K562 (cell line): ENCODE results near the gene TMEM53. TPM values are rescaled to one million over a fixed set of nuclear protein-coding genes. Genes with fewer than 3 reads are reported as not detected.

ENCODE experiments used
- BACH1 ChIP-seq: fragments of 200-800 bp; sonication (Bioruptor generic); IDR thresholded peaks from 2 replicates; pipeline ENCODE4 v1.6.1; 2016; ENCODE audit warnings: missing genetic modification characterization, missing compliant biosample characterization
- CBFA2T3 ChIP-seq: fragments of 450-650 bp; IDR thresholded peaks from 2 replicates; pipeline ENCODE4 v1.6.1; 2017
- E2F1 ChIP-seq: sonication (generic); formaldehyde crosslinking; IDR thresholded peaks from 2 replicates; pipeline ENCODE4 v1.8.1; 2023; ENCODE audit warnings: mild to moderate bottlenecking, missing genetic modification reagents, moderate library complexity
- ESRRA ChIP-seq: fragments of 450-650 bp; IDR thresholded peaks from 2 replicates; pipeline ENCODE4 v1.6.1; 2014; ENCODE audit warnings: low read depth, mild to moderate bottlenecking, moderate library complexity, borderline replicate concordance
- ETV6 ChIP-seq, 3 experiments: fragments of 150-350 bp in 1 of 3; sonication (generic) in 1 of 3; formaldehyde crosslinking in 1 of 3; IDR thresholded peaks; 2 replicates each; pipeline versions ENCODE4 v1.6.1 to v1.8.0; 2014 to 2022; ENCODE audit warnings: borderline replicate concordance in 2 of 3, low read depth in 2 of 3, antibody characterized with exemption in 1 of 3, low read length in 1 of 3, mild to moderate bottlenecking in 1 of 3, missing genetic modification reagents in 1 of 3
- FOXO4 ChIP-seq: fragments of 450-650 bp; formaldehyde crosslinking; IDR thresholded peaks from 2 replicates; pipeline ENCODE4 v1.4.0; 2020; ENCODE audit warnings: mild to moderate bottlenecking, moderate library complexity
- HDAC3 ChIP-seq: fragments of 450-650 bp; IDR thresholded peaks from 2 replicates; pipeline ENCODE4 v1.6.1; 2018; ENCODE audit warnings: borderline replicate concordance, mild to moderate bottlenecking, moderate library complexity; ENCODE audit not compliant: partially characterized antibody
- HMBOX1 ChIP-seq: sonication (generic); IDR thresholded peaks from 2 replicates; pipeline ENCODE4 v1.6.1; 2016
- LCOR ChIP-seq: sonication (generic); formaldehyde crosslinking; IDR thresholded peaks from 2 replicates; pipeline ENCODE4 v1.8.0; 2022; ENCODE audit warnings: mild to moderate bottlenecking, missing genetic modification reagents
- NR2C2 ChIP-seq, 2 experiments: fragments of 200-800 bp in 1 of 2; sonication (Bioruptor generic) in 1 of 2; sonication (generic) in 1 of 2; formaldehyde crosslinking in 1 of 2; IDR thresholded peaks; 2 replicates each; pipeline versions ENCODE4 v1.6.1 to v1.8.0; 2016 to 2022; ENCODE audit warnings: mild to moderate bottlenecking in 1 of 2, missing compliant biosample characterization in 1 of 2, missing genetic modification characterization in 1 of 2, missing genetic modification reagents in 1 of 2
- POLR2H ChIP-seq: IDR thresholded peaks from 2 replicates; pipeline ENCODE4 v1.6.1; 2016; ENCODE audit warnings: missing genetic modification characterization, low read depth, mild to moderate bottlenecking, control low read depth, missing compliant biosample characterization, moderate library complexity
- RBM34 ChIP-seq: fragments of 200-400 bp; formaldehyde crosslinking; IDR thresholded peaks from 2 replicates; pipeline ENCODE4 v1.6.1; 2018; ENCODE audit warnings: low read length, borderline replicate concordance; ENCODE audit not compliant: insufficient read depth
- SMARCE1 ChIP-seq: fragments of 450-650 bp; IDR thresholded peaks from 2 replicates; pipeline ENCODE4 v1.7.1; 2016; ENCODE audit warnings: mild to moderate bottlenecking
- U2AF1 ChIP-seq: fragments of 200-400 bp; formaldehyde crosslinking; optimal IDR thresholded peaks from 2 replicates; pipeline ENCODE3; 2017; ENCODE audit warnings: mild to moderate bottlenecking, low read depth, low read length, moderate library complexity
- ZBTB5 ChIP-seq: fragments of 450-650 bp; IDR thresholded peaks from 2 replicates; pipeline ENCODE4 v1.6.1; 2017; ENCODE audit warnings: antibody characterized with exemption
- ZC3H4 ChIP-seq: sonication (generic); formaldehyde crosslinking; IDR thresholded peaks from 2 replicates; pipeline ENCODE4 v1.9.0; 2021; ENCODE audit warnings: missing genetic modification reagents, borderline replicate concordance
- ZNF512 ChIP-seq: IDR thresholded peaks from 2 replicates; pipeline ENCODE4 v1.6.1; 2016; ENCODE audit warnings: missing genetic modification characterization, missing compliant biosample characterization
- polyA plus RNA-seq, 8 experiments: library from polyadenylated mRNA; depleted of rRNA in 4 of 8; stranded (reverse) in 5 of 8; unstranded in 3 of 8; fragments of >200 nt; fragmentation: Nextera tagmentation in 2 of 8; fragmentation: Illumina TruSeq in 1 of 8; extraction: Ambion mirVana in 2 of 8; extraction: Trizol in 1 of 8; gene quantifications; 2 replicates each; pipeline versions ENCODE4 v1.2.1 to v1.2.3, GENCODE V29; 2011 to 2014; ENCODE audit warnings: inconsistent platforms in 1 of 8, missing spikeins in 1 of 8
- total RNA-seq, 7 experiments: library from RNA; depleted of rRNA in 6 of 7; stranded (reverse); fragments of >200 nt in 6 of 7; fragmentation: Illumina TruSeq in 2 of 7; extraction: Trizol in 2 of 7; gene quantifications; 2 replicates each; pipeline versions ENCODE4 v1.2.1 to v1.2.3, GENCODE V29; 2011 to 2021; ENCODE audit warnings: low replicate concordance in 1 of 7

The TMEM53 gene
- total and polyA plus RNA-seq, 9 of the 15 experiments (the other 6 are each of a cell fraction or from before 2014, with no cell fraction given): 0.23 to 3.7 (median 2.0) TPM

- TF ChIP-seq LCOR (CRISPR knock-in tag) (0 out of 2 replicates have a peak, but pooled peaks have one; percentile 36), BACH1 (peak; percentile 54; the same call in 1 of the 2 replicates), ESRRA (peak; percentile 96), FOXO4 (CRISPR knock-in tag) (no peak), CBFA2T3 (peak; percentile 34; the same call in 1 of the 2 replicates), NR2C2 (CRISPR knock-in tag; IDR thresholded peaks at IDR 0.05) (peak; percentile 68; the same call in 1 of the 2 replicates), NR2C2 (tag; IDR thresholded peaks at IDR 0.05) (peak; percentile 94), SMARCE1 (peak; percentile 69; the same call in 1 of the 2 replicates), ZC3H4 (CRISPR knock-in tag) (no peak), ZNF512 (tag) (peak; percentile 55), ZBTB5 (peak; percentile 85), HDAC3 (no peak), HMBOX1 (peak; percentile 18; the same call in 1 of the 2 replicates), U2AF1 (no peak), RBM34 (no peak), ETV6 (IDR thresholded peaks at IDR 0.05; ENCODE audit: borderline replicate concordance in 1 of 2, low read depth in 2 of 2, low read length in 1 of 2) (peak in 1 of 2 experiments; percentile 90; a peak in 2 of 4 replicates), ETV6 (CRISPR knock-in tag; IDR thresholded peaks at IDR 0.05; ENCODE audit: borderline replicate concordance) (no peak), E2F1 (CRISPR knock-in tag) (no peak), POLR2H (tag) (no peak)
These were observed 2.4 kb upstream of the TMEM53 start (continued) for GRCh38 chr1:44676484-44677200.
